NCI-H510A (cell line): Measurements from ENCODE around the gene NACAD.
"Not testable (repeated sequence)": the region's sequence is repeated elsewhere in the genome, so short reads cannot be mapped to it uniquely, and the experiment has no call there.

ENCODE experiments used
- DNase-seq: peaks from one replicate; lab custom pipeline; 2025; lab: John Stamatoyannopoulos, UW

NACAD gene

DNA sequence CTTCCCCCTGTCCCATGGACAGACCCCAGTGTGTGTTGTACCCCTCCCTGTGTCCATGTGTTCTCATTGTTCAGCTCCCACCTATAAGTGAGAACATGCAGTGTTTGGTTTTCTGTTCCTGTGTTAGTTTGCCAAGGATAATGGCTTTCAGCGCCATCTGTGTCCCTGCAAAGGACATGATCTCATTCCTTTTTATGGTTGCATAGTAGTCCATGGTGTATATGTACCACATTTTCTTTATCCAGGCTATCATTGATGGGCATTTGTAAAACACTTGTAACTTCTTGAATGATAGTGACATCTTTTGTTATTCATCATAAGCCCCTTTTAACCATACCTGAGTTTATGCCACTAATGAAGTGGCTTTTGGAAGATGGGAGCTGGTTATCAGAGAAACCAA lies 25.5 kb upstream of the NACAD start:
- DNase-seq = not testable (repeated sequence)

DNA sequence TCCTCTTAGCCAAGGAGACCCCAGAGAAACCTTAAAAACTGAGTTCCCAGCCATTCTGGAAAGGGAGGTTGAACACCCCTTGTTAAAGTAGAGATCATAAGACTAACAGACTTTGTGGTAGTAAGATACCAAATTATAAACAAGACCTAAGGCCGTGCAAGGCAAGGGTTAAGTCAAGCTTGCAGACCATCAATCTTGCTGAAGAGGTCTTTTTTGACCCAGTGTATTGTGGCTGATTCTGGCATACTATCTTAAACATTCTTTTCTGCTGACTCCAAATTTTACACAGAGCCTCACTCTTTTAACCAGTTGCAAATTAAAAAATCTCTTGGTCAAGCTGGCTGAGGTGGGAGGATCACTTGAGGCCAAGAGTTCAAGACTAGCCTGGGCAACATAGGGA lies 23.9 kb upstream of the NACAD start:
- DNase-seq = no peak

DNA sequence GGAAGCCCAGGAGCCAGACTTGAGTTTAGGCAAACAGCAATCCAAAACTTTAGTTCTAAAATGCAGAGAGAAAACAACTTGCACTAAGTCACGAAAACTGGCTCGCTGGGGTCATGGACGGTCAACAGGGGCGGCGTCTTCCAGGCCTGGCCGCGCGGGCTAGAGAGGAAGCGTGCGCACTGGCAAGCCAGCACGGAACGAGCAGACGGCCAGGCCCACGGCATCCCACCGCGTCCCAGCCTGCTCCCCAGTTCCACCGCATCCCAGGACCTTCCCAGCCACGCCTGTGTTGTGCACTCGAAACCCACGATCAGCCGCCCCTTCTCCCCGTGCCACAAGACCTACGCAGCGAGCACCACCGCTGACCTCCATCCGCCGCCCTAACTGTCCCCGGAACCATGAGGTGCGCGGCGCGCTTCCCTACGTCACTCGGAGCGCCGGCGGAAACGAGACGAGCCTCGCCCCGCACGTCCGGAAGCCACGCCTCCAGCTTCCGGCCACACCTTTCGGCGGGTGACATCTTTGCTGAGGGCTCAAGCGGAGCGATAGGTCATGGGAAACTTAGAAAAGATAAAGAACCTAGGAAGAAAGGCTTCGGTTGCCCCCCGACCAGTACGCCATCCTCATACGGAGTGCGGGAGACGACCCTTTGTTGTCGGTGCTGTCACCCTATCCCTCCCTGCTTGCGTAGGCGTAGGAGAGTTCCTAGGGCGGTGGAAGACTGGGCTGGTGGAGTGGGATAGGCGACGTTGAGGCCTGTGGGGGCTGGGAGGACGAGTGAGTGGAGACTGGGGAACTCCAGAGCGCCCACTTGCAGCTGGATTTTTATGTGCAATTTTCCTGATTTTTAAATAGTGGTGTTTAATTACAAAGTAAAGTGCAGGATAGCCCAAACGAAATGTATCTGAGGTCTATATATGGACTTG lies 22.8 kb upstream of the NACAD start, which contains the start of gene TBRG4:
TSS of gene TBRG4 (minus strand) at position 400 of the 926 bp plus-strand sequence. CDS start 2,460 bp downstream, outside the sequence.
- DNase-seq = peak; percentile 87

DNA sequence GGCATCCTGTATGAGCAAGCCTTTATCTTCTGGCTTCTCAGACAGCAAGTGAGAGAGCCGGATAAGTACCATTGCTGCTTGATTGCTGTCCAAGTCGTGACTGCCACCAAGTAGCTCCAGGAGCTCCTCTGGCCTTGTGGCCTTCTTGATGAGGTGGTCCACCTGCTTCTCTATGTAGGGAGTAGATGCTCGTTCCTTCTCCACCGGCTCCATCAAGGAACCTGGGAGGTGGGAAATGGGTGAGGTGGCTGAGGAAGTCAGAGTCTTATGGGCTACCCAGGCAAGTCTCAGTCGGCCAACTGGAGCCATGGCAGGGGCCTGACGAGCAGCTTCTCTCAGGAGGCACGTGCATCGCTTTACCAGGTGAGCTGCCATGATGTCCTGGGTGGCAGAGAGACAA lies 20.1 kb upstream of the NACAD start:
- no peak for DNase-seq

DNA sequence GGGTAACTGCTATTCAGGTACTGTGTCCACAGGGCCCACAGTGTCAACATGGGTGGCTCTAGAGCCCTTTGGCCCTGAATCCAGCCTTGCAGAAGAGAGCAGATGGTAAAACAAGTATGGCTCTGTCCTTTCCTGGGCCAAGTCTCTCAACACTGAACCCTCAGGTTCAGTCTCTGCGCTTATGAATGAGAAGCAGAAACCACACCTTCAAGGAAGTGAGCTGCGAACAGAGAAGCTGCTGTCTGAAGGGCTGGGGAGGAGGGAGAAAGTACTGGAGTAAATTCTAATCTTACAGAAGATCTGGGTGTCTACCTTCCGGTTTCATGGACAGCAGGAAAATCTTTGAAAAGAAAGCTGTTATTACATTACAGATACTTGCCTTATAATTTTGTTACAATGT lies 18.6 kb upstream of the NACAD start:
- DNase-seq = no peak

DNA sequence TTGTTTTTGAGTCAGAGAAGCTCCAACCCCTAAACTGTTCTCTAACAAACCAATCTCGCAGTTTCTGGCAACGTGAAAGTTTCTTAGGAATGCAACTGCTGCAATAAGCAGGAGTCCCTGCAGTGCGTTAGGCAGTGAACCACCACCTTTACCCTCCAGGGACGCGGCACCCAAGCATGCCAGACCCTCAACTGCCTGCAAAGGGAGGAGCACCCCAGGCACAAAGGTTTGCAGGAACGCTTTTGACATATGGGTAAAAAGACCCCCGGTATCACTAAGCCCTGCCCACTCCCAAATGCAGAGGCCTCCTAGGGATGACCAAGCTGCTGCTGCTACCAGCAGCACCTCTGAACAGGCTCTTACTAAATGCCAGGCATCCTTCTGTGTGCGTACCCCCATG lies 18.1 kb upstream of the NACAD start:
- no peak for DNase-seq

DNA sequence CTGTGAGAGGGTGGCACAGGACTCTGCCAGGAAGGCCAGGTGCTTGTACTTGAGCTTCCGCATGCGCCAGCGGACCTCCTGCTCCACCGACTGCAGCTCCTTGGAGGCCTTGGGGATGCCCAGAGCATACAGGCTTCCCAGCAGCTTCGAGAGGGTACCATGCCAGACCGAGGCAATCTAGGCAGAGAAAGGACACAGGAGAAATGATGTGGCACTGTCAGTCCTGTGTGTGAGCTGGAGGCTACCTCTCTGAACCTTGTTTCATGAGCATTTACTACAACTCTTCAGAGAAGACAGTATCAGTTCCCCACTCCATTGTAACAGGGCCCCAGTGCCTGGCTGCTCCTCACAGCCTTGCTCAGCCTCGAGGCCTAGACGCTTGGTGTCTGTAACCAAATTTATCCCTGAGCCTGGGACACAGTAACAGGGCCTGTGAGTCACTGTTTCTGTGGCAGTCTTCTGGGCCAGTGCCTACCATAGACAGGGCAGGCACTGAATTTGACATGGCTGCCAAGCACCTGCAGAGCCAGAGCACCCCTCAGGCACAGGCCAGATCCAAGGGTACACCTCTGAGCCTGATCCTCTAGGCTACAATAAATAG lies 16.9 kb upstream of the NACAD start:
- no peak for DNase-seq

DNA sequence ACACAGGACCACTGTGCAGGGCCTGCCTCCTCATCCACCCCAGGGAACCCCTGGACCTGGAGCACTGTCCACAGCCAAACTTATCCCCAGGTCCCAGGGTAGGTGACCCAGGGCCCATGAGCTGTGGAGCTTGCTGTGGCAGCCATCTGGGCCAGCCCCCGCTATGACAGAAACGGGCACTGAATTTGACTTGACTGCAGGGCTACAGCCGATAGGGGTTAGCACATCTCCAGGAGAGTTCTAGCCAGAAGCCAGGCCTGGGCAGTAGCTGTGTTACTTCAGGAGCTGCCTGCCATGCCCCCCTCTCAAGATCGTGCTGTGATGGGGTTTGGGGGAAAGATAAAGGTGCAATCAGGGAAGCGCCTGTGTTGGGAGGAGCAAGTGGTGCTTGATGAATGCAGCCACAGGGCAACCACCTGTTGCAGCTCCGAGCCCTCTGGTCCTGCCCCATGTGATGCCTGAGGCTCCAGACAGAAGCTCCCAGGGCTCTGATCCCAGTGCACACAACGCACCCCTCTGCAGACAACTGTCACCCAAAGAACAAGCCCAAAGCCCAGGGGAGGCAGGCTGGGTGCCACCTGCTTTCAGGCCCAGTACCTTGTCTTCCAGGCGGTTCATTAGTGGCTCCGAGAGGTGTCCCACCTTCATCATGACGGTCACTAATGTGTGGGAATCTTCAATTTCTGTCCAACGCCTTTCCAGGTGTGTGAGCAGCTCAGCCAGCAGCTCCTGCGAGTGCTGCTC lies 16.2 kb upstream of the NACAD start:
- DNase-seq = no peak

DNA sequence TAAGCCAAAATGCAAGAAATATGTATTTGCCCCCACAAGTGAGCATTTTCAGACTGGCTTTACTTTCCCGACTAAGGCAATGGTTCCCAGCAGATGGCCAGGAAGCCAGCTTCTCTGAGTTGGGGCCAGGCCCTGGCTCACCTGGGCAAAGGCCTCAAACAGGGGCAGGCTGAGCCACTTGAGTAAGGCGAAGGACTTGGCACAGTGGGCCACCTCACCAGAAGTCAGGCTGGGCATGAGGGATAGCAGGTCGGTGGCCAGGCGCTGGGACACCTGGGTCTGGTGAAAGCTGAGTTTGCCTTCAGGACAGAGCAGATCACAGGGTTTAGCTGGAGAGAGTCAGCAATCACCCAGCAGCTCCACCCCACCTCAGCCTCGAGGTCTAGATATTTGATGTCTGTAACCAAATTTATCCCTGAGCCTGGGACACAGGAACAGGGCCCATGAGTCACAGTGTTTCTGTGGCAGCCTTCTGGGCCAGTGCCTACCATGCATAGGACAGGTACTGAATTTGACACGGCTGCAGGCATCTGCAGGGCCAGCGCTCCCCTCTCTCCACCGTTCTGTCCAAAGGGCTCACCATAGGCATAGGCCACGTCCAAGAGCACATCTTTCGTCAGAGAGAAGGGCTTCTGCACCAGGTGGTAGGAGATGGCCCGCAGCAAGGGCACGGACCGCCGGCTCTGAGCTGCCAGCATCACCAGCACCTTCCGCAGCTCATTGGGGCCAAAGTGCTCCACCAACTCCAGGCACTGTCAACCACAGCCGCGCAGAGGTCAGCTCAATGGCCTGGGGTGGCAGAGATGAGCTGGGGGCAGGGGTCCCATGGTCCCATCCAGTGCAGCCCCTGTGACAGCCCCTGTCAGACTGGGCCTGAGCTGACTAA lies 15.4 kb upstream of the NACAD start:
- DNase-seq = no peak

DNA sequence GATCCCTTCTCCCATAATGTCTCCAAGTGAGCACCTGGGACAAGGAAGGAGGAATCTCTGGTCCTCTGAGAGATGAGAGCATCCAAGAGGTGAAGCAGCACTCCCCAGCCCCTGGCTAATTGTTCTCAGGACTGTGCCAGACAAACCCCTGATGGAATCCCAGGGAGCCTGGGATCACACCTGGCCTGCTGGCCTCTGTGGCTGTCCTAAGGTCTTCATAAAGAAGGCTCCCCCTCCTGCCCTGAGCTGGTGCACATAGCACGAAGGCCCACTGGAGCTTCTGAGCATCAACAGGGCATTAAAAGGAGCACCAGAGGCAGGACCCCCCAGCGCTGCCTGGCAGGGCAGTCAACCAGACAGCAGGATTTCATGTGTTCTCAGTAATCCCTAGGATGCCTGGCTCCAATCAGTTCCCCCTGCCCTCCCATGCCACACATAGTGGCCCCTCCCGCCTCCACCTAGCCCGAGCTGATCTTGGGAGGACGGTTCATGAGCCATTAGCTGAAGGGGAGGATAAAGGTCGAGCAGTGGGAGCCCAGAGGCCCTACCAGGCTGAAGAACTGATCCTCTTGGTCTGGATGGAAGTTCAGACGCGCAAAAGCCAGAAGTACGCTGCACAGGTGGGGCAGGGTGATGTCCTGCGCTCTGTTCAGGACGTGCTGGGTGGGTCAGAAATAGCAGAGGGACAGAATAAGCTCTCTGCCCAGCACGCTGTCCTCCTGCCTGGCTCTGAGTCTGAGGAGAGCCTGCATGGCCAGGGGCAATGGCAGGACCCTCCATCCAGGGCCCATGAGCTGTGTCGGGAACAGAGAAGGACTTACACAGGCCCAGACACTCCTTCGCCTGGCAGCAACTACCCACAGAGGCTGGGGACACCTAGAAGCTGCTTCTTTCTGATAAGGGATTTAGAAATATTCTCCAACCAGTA lies 14.3 kb upstream of the NACAD start:
- DNase-seq = no peak

DNA sequence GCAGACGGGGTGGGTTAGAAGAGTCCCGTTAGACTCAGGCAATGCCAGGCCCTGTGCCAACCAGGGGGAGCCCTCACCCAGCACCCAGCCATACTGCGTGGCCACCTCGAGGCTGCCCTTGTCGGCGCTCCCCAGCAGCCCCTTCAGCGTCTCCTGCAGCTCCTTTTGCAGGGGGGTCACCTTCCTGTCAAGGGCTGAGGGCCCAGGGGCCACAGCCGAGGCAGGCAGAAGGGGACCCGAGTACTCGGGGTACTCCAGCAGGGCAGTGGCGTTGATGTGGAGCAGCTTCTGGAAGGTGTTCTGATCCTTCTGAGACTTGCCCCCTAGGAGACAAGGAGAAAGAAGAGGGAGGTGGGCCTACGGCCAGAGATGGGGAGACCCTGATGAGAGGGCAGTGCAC lies 13.0 kb upstream of the NACAD start:
- DNase-seq = no peak

DNA sequence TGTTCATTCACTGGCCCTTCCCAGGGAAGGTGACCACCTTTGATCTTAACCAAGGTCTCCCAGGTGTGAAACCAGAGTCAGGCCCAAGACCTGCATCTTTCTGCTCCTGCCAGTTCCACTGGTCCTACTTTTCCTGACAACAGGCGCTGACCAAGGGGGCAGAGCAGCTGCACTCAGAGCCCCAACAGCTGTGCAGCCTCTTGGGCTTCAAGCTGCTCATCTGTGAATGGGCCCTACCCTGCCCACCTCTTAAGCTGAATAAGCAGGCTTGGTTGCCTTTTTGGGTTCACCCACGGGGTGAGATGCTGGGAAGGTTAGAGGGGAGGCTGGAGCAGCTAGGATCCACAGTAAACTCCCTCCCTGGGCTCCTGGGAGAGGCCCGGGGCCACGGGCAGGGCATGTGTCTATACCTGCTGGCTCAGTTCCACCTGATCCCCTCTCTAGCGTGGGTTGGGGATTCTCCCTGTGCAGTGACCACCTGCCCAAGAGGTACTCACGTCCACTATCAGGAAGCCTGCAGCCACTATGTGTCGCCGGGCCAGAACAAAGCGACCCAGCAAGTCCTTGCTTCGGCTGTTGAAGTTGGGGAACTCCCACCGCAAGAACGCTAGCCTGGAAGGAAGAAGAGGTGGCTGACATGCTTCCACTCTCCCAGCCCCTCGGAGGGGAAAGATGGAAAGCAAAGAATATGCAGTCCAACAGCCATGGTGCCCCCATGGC lies 12.2 kb upstream of the NACAD start:
- DNase-seq = no peak

DNA sequence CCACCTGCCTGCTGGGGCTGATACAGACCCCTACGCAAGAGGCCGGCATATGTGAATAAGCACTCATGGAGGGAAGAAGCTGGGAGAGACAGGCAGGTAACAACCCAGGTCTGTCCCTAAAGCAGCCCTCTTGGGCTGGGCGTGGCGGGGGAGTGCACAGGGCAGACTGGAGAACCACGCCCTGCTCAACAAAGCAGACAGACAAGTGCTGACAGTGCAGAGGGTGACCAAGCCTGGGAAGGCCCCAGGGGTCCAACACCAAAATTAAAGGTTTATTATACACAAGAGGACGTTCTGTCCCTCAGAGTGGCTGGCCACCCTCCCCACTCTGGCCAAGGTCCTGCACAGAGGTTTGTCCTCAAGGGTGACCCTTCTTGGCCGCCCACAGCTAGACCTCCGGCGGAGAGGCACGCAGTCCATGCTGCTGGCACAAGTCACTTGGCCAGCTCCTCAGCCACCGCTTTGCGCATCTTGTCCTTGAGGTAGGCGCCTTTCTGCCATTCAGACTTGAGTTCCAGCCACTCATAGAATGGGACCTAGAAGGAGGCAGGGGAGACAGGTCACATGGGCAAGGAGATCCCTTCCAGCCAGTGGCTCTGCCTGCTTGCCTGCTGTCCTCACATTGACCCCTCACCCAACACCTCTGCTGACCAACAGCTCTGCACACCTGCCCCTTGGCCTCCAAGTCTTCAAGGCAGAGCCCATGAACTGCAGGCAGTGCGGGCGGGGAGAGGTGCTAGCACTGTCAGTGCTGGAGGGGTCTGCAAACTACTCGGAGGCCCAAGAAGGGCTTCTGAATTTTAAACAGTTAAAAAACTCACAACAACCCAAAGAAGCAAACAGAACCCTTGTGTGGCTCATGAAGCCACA lies 11.4 kb upstream of the NACAD start:
- DNase-seq = no peak

DNA sequence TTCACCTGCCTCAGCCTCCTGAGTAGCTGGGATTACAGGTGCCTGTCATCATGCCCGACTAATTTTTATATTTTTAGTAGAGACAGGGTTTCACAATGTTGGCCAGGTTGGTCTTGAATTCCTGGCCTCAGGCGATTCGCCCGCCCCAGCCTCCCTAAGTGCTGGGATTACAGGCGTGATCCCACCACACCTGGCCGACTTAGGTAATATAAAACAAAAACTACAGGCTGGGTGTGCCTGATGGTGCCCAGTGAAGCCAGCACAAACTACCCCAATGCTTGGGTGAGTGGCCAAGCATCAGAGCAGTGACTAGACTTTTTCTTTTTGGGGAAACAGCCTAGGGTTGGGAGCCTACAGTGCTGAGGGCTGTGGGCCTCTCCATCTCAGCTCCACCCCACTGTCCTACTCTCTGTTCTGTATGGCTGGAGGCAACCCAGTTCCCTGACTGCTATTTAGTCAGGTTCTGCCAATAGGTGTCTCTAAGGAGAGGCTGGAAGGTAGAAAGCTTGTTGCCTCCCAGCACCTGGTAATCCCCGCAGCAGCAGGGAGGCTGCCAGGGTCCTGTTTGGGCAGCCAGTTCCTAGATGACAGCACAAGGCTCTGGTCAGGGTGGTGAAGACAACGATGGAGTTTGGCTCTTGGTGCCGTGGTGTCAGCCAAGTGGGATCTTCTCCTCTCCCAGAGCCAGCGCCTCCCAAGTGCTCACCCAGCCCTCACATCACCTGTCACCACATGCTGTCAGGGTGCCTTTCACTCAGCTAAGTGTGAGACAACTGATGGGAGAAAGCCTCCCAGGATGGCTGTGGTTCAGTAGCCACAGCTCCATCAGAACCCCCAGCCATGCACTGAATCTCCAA lies 10.4 kb upstream of the NACAD start:
- DNase-seq = no peak

DNA sequence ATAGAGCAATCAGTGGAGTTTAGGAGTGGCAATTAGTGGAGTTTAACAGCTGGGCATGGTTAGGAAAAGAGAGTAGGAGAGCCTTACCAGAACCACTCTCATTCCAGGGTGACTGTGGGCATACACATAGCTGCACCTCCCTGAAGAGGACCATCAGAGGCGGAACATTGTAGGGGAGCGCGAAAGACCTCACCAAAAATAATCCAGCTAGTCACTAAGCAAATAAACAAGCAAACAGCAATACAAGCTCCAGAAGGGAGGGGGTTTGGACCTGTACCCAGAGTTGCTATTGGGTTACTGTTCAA lies 4.1 kb upstream of the NACAD start:
- DNase-seq = no peak

DNA sequence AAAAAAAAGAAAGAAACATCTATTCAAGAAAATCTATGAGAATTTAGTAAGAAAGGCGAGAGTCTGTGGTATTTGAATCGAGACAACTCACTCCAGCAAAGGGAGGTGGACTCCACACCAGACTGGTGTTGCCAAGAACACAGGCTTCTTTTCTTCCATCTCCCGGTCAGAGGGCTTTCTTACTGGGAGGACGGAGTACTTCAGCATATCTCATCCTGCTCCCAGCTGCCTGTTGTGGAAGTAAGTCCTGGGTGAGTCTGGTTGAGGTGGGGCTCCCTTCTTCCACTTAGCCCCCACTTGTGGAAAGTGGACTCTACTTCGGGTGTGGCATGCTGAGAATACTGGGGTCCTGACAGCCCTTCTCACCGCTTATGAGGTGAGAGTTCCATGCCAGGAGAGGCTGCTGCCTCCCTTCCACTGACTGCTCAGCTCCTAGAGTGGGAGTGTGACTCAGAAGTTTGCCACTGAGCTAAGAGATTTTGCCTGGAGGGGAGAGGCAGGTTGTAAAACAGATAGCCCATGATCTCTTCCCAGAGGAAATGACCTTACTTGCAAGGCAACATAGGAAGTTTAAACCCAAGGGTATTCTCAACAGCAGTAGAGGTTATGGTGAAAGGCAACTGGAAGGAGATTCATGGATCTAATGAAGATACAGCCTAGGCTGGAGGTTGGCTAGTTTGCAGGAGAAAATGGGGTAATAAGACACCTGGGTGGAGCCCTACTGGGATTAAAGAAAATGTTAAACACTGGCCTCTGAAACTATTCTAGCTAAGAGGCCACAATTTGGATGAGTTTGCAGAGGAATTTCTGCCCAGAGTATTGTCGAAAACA lies 3.5 kb upstream of the NACAD start:
- DNase-seq = no peak

DNA sequence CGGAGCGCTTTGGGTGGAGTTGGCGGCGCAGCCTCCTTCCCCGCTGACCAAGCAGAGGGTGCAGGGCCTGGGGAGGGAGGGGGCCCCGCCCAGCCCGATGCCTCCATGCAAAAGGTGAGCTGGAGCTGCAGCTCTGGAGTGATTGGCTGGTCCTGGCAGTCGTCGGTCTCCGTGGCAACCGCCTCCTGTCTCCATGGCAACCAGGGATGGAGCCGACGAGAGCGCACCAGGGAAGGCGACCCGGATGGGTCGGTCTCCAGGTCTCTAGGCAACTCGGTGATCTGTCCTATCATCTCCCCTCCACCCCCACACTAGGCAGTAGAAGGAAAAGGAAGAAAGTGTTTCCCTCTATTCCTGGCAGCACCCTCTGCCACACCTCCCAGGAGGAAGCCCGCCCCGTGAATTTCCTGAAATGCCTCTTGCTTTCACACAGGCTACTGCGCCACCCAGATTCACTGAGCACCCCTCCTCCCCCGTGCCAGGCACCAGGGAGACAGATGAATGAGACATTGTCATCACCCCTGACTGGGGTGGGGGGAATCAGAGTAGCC lies 647 bp upstream of the NACAD start:
- peak; percentile 75 for DNase-seq
